Body of pancreas (tissue), 4 donors: ENCODE data around the gene JUN. TPM values are rescaled to one million over a fixed set of nuclear protein-coding genes. Genes with fewer than 3 reads are reported as not detected.

ENCODE experiments used
- ATAC-seq: fragments of 150-250 bp; one replicate; pipeline ENCODE4 v1.9.1; 2016
- DNase-seq, 4 donors: peaks; one replicate each; pipeline ENCODE4 v3.0.0-alpha.2; 2019
- H3K27ac ChIP-seq, 4 donors: fragments of 200-600 bp; sonication (generic); 1 replicate in 3 of 4; 2 replicates in 1 of 4; pipeline versions ENCODE4 v1.5.1 to v1.6.1; 2016 to 2019; ENCODE audit warnings: mild to moderate bottlenecking in 1 of 4, mixed read lengths in 1 of 4, moderate library complexity in 1 of 4
- H3K27me3 ChIP-seq, 2 donors: fragments of 200-600 bp; sonication (generic); one replicate each; pipeline ENCODE4 v1.6.0; 2016; ENCODE audit warnings: mild to moderate bottlenecking in 1 of 2
- H3K36me3 ChIP-seq, 2 donors: fragments of 200-600 bp; sonication (generic); replicated peaks in 1 of 2; 2 replicates each; pipeline ENCODE4 v1.5.1; 2016; ENCODE audit warnings: low read depth in 2 of 2; ENCODE audit not compliant: insufficient read depth in 1 of 2
- H3K4me1 ChIP-seq: fragments of 200-600 bp; sonication (generic); one replicate; pipeline ENCODE4 v1.6.0; 2016
- H3K4me3 ChIP-seq, 2 donors: fragments of 200-600 bp; sonication (generic); 1 replicate in 1 of 2; 2 replicates in 1 of 2; pipeline ENCODE4 v1.5.1; 2016 to 2019
- H3K9me3 ChIP-seq, 3 donors: fragments of 200-600 bp; sonication (generic); 1 replicate in 2 of 3; 2 replicates in 1 of 3; pipeline ENCODE4 v1.5.1; 2016
- CTCF ChIP-seq, 7 experiments: fragments of 450-650 bp in 4 of 7; fragments of 200-600 bp in 3 of 7; sonication (generic) in 3 of 7; IDR thresholded peaks; one replicate each; pipeline ENCODE4 v1.5.1; 2016 to 2019; ENCODE audit warnings: antibody characterized with exemption in 7 of 7
- POLR2A ChIP-seq, 3 donors: fragments of 450-650 bp; IDR thresholded peaks; one replicate each; pipeline ENCODE4 v1.6.1; 2016; ENCODE audit warnings: antibody characterized with exemption in 3 of 3, mild to moderate bottlenecking in 2 of 3
- WGBS, 2 donors: methylation state at CpG; one replicate each; pipeline ENCODE4 v1.1.5; 2017; 5-methylcytosine and 5-hydroxymethylcytosine counted together
- intact Hi-C: fragments of 100-400 bp; cut with DNase I; formaldehyde crosslinking; loops from one replicate; pipeline ENCODE4 v1.15.1; 2023
- total RNA-seq, 2 donors: library from RNA; depleted of rRNA; stranded (reverse); fragments of >200 nt; gene quantifications; one replicate each; pipeline ENCODE4 v1.1.0, GENCODE V29; 2016

The JUN gene
- total RNA-seq, 2 donors from 2014 or later, result 320 to 712 TPM

- H3K4me1 ChIP-seq, result peaks cover 14% of the 10 kb centered on the region
- H3K27ac ChIP-seq, result no peak overlapping the region
- H3K9me3 ChIP-seq, result no peaks in the 10 kb centered on the region
- H3K36me3 ChIP-seq, result no peaks in the 10 kb centered on the region
- no peak for ATAC-seq
- H3K27me3 ChIP-seq, result no peaks in the 10 kb centered on the region
- no peak overlapping the region for H3K4me3 ChIP-seq
- DNase-seq, result no peak
- 52 to 70% methylated on average over 1 of the region's 1 CpG for WGBS, 2 donors
- TF ChIP-seq POLR2A (IDR thresholded peaks at IDR 0.05) (no peak), CTCF (IDR thresholded peaks at IDR 0.05) (no peak)
- intact Hi-C loops, result no loop called here
Measured at GRCh38 chr1:58798910-58799442, 15.1 kb upstream of the JUN start.

GRCh38 chr1:58796416-58796815 is 12.6 kb upstream of the JUN start:
- ATAC-seq, result no peak
- DNase-seq, result no peak
- no peaks in the 10 kb centered on the region for H3K27me3 ChIP-seq
- no peak for TF ChIP-seq CTCF (IDR thresholded peaks at IDR 0.05)
- TF ChIP-seq POLR2A (IDR thresholded peaks at IDR 0.05), result no peak
- H3K4me1 ChIP-seq, result no peaks in the 10 kb centered on the region
- H3K36me3 ChIP-seq, result no peaks in the 10 kb centered on the region
- H3K9me3 ChIP-seq, result no peaks in the 10 kb centered on the region
- intact Hi-C loops, result no loop called here
- H3K27ac ChIP-seq, result no peak overlapping the region
- H3K4me3 ChIP-seq, result no peak overlapping the region

- intact Hi-C loops, result no loop called here
- no peak overlapping the region for H3K4me3 ChIP-seq
- ATAC-seq, result no peak
- H3K9me3 ChIP-seq, result no peaks in the 10 kb centered on the region
- 91 to 93% methylated on average over 3 of the region's 3 CpGs for WGBS, 2 donors
- TF ChIP-seq POLR2A (IDR thresholded peaks at IDR 0.05) (no peak), CTCF (IDR thresholded peaks at IDR 0.05) (no peak)
- H3K27ac ChIP-seq, result no peak overlapping the region
- no peak for DNase-seq
- no peaks in the 10 kb centered on the region for H3K4me1 ChIP-seq
- H3K27me3 ChIP-seq, result no peaks in the 10 kb centered on the region
- H3K36me3 ChIP-seq, result no peaks in the 10 kb centered on the region
Measured at GRCh38 chr1:58794585-58794984, 10.7 kb upstream of the JUN start.

GRCh38 chr1:58792846-58793245 is 9.0 kb upstream of the JUN start:
- Histone ChIP-seq H3K27ac (no peak overlapping the region), H3K27me3 (no peaks in the 10 kb centered on the region), H3K9me3 (no peaks in the 10 kb centered on the region), H3K36me3 (no peaks in the 10 kb centered on the region), H3K4me3 (no peak overlapping the region), H3K4me1 (no peaks in the 10 kb centered on the region)
- 77 to 80% methylated on average over 6 of the region's 6 CpGs for WGBS, 2 donors
- intact Hi-C loops, result no loop called here
- no peak for ATAC-seq
- TF ChIP-seq POLR2A (IDR thresholded peaks at IDR 0.05) (no peak), CTCF (IDR thresholded peaks at IDR 0.05) (no peak)
- DNase-seq, result no peak

GRCh38 chr1:58791106-58791505 is 7.3 kb upstream of the JUN start:
- no peak for ATAC-seq
- TF ChIP-seq CTCF (IDR thresholded peaks at IDR 0.05) (no peak), POLR2A (IDR thresholded peaks at IDR 0.05) (no peak)
- Histone ChIP-seq H3K27me3 (no peaks in the 10 kb centered on the region), H3K4me1 (peaks cover 5% of the 10 kb centered on the region), H3K36me3 (no peaks in the 10 kb centered on the region), H3K4me3 (no peak overlapping the region), H3K9me3 (no peaks in the 10 kb centered on the region), H3K27ac (no peak overlapping the region)
- intact Hi-C loops, result no loop called here
- DNase-seq, result no peak
- 90 to 93% methylated on average over 1 of the region's 1 CpG for WGBS, 2 donors
